Neural progenitor cell (in vitro differentiated cells): Measurements from ENCODE around the gene MATN4.

Experiments
- EZH2 ChIP-seq: fragments of 200-600 bp; sonication (generic); IDR thresholded peaks from 2 replicates; pipeline ENCODE4 v1.6.1; 2017; ENCODE audit warnings: antibody characterized with exemption, mild to moderate bottlenecking, moderate library complexity
- EZH2phosphoT487 ChIP-seq: fragments of 200-600 bp; sonication (generic); IDR thresholded peaks from 2 replicates; pipeline ENCODE4 v1.6.1; 2017; ENCODE audit warnings: antibody characterized with exemption
- TF ChIP-seq, protein P1 (sequence below): fragments of 200-600 bp; sonication (generic); IDR thresholded peaks from 2 replicates; pipeline ENCODE4 v1.5.1; 2017; ENCODE audit warnings: antibody characterized with exemption, mild to moderate bottlenecking

- TF ChIP-seq, protein P1, sequence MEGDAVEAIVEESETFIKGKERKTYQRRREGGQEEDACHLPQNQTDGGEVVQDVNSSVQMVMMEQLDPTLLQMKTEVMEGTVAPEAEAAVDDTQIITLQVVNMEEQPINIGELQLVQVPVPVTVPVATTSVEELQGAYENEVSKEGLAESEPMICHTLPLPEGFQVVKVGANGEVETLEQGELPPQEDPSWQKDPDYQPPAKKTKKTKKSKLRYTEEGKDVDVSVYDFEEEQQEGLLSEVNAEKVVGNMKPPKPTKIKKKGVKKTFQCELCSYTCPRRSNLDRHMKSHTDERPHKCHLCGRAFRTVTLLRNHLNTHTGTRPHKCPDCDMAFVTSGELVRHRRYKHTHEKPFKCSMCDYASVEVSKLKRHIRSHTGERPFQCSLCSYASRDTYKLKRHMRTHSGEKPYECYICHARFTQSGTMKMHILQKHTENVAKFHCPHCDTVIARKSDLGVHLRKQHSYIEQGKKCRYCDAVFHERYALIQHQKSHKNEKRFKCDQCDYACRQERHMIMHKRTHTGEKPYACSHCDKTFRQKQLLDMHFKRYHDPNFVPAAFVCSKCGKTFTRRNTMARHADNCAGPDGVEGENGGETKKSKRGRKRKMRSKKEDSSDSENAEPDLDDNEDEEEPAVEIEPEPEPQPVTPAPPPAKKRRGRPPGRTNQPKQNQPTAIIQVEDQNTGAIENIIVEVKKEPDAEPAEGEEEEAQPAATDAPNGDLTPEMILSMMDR: no peak
- TF ChIP-seq EZH2: no peak
- TF ChIP-seq EZH2phosphoT487: no peak
Observed at GRCh38 chr20:45341939-45342854, 34.1 kb upstream of the MATN4 start.
